ENCODE measurements around the gene CYP24A1. TPM values are rescaled to one million over a fixed set of nuclear protein-coding genes. Genes with fewer than 3 reads are reported as not detected.

Gene CYP24A1
- total RNA-seq, 1 experiment from 2014 or later: 39.6 TPM

DNA sequence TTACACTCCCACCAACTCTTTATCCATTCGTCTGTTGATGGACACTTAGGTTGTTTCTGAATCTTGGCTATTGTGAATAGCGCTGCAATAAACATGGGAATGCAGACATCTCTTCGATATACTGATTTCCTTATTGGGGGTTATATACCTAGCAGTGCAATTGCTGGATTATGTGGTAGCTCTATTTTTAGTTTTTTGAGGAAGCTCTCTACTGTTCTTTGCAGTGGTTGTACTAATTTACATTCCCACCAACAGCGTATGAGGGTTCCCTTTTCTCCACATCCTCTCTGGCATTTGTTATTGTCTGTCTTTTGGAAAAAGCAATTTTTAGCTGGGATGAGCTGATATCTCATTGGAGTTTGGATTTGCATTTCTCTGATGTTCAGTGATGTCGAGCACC is 29.5 kb upstream of the CYP24A1 start:
- DNase-seq (ENCODE audit: low read depth): no peak

DNA sequence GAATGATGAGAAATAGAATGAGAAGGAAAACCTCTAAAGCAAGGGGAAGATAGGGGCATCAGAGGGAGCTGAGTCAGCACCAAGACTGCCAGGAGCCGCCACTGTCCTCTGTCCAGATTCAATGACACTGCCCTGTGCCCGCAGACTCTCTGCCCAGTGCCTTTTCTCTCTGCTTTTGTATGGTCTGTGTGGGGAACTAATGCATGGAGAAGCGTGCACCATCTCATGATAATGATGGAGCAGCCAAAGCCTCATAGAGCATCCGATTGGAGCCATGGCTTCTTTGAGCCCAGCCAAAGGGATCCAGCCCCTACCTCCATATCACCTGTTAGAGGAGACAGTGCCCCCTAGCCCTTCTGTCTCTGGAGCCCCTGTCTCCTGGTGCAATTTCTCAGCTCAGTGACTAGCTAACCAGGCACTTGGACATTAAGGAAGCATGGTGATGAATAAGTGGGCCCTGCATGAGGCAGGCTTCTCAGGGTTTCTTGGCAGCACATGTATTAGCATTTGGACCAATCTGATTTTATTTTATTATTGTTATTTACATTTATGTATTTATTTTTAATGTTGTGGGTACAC is 27.6 kb upstream of the CYP24A1 start:
- no peak for DNase-seq (ENCODE audit: low read depth)

DNA sequence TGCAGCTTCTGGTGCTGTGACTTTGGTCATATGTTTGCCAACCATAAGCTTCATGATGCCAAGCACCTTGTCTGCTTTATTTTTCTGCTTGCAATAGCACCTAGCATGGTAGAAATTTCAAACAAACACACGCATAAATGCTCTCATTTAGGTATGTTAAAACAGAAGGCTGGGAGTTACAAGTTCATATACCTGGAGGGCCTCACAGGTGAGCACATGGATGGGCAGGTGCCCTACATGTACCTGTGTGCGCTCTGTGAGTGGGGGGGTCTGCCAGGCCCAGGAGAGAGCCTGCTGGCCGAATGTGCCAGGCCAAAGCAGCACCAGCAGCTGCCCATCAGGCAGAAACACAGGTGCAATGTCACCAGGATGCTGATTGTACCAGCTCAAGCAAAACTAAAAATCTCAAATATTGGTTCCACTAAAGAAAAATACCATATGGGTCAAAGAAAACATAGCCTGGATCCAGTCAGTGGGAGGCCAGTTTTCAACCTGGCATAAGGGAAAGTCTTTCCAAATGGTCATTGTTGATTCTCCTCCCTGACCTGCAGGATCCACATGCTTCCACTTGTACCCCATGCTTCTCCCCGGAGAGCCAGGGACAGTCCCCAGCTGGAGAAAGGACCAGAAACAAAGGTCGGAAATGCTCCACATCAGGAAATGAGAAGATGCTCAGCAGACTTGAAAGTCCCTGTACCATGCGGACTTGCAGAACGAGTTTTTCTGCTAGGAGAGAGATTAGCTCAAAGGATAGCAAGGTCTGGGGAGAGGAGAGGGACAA is 26.9 kb upstream of the CYP24A1 start:
- no peak for DNase-seq (ENCODE audit: low read depth)

DNA sequence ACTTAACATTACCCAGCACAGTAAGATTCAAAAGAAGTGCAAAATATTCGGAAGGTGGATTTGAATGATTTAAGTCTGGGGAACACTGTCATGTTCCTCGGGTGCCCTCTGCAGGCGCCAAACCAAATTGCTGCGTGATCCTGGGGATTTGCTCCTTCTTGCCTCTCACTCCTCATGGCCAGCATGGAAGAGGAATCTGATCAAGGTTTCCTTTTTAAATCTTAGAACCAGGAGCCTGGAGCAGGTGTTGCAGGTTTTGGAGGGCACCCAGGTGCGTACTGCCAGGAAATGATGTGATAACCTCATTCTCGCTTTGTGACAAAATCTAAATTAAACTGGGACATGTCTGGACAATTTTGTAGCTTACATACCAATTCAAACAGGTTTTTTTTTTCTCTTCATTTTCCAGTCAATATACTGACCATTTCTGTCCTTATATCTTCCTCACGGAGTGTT is 26.0 kb upstream of the CYP24A1 start:
- DNase-seq (ENCODE audit: low read depth): peak; percentile 81

DNA sequence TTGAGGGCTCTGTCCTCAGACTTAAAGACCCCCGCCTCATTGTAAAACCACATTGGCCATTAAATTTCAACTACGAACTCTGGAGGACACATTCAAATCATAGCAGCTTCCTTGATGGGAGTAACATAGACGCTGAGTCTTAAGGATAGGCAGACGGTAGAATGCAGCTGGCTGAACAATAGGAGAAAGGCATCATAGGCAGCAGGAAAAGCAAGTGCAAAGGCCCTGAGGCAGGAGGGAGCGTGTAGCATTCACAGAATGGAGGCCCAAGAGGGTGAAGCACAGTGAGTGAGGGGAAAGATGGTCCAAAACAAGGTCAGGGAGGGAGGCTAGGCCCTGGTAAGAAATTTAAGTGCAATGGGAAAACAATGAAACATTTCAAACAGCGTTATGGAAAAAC is 25.5 kb upstream of the CYP24A1 start:
- DNase-seq (ENCODE audit: low read depth): no peak

DNA sequence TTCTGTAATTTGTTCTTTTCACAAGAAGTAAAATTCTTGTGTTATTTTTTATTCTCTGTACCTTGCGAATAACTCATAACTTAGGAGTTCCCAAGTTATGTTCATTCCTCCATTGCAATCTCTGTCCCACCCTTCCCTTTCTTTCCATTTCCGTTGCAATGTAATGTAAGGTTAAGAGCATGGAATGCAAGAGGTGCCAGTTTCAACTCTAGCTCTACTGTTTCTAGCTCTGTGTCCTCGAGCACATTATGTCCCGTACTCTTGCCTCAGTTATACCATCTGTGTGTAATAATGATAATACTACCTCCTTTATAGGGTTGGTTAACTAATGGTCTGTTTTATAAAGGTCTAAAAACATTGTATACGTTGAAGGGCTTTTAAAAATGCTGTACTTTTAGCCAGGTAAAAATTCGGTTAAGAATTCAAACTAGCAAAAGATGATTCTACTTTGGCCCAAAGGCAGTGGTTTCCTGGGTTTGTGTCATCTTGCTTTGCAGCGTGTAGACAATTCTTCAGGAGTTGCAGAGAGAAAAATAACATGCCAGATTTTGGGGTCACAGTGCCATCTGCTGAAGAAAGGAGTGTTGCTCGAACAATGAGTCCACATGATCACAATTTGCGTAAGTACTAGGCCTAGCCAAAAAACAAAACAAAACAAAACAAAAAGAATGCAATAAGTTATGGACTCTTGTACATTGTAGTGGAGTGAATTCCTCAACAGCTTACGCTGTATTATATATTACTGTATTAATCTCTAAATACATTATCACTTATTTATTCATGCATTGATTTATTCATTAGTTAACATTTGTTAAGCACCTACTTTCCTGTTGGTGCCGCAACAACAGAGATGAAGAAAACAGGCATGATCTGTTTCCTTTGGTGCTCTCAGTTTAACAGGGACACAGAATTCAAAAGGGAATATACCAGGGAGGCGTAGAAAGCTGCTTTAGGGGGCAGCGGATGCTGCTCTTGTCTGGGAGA is 24.1 kb upstream of the CYP24A1 start:
- peak; percentile 89 for DNase-seq (ENCODE audit: low read depth)

DNA sequence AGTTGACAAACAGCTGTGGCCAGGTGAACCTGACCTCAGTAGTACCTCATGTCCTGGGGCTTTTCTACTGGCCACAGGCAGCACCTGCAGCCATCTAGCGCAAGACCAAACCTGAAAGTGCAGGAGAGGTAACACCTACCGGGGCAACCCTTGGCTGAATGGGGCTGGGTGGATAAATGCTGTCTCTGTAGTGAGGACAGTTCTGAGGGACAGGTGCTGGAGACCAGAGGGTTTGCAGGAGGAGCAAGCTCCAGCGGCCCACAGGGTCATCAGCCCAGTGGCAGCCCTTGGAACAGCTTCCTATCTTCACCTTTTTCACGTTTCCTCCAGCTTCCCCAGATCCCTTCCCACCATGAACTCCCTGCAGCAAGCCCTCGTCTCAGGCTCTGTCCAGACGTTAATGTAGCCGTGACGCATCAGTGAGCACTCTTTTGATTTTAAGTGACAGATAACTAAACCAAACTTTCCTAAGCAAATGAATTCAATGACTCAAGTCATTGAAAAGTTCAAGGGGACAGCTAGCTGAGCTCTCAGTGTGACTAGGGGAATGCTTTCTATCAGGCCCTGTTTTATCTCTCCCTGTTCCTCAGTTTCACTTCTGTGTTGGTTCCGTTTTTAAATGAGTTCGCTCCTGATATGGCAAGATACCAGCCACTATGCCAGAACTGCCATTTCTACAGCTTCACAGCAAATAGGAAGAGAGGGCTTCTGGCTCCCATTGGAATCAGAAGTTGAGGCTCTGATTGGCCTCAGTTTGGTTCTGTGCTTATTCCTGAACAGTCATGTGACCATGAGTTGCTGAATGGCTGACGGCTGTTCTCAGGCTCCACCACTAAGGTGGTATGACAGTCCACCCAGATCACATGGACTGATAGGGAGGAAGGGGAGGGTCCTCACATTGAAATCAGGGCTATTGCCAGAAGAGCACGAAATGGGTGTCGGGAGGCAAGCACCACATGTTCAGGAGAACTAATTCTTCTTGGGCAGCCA is 22.0 kb upstream of the CYP24A1 start:
- DNase-seq (ENCODE audit: low read depth): peak; percentile 23

DNA sequence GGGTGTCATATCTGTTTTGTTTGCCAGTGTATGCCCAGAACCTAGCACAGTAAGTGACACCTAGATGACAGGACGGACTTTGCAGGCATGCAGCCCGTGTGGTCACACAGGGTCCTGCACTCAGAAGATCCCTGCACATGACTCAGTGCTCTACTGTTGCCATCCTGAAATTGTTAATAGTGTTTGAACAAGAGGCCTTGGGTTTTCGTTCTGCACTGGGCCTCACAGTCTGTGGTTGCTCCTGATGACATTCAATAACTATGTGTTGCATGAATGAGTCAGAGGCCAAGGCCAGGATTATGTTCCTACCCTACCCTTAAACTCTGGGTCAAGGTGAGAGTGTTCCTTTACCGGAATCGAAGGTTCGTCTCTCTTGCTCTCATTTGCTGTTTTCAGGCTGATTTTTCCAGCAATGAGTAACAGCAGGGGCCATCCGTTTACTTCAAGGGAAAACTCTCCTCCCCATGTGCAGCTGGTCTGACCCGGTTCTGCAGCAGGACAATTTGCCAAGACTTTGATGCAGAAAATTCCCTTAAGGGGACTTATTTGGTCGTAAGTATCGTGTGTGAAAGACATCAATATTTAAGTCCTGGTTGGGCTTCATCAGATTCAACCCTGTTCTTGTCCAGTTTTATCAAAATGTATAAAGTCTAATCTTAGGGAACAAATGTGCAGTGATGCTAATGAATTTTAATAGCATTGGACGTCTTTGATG is 21.1 kb upstream of the CYP24A1 start:
- DNase-seq (ENCODE audit: low read depth): peak; percentile 74

DNA sequence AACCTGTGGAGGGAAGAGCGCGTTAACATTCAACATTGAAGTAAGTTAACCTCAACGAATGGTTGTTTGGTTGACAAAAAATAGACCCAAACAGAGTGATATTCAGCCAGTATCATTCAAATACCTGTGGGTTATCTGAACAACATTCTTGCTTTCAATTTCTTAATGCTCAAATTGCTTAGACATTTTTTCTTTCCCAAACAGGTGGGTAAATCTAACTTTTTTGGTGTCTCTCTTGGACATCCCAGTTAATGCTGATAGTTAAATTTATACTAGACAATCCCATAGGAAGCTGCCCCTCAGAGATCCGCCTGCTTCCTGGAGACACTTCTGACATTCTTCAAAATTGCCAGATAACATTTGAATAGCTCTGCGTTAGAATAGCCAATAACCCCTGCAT is 20.0 kb upstream of the CYP24A1 start:
- no peak for DNase-seq (ENCODE audit: low read depth)

DNA sequence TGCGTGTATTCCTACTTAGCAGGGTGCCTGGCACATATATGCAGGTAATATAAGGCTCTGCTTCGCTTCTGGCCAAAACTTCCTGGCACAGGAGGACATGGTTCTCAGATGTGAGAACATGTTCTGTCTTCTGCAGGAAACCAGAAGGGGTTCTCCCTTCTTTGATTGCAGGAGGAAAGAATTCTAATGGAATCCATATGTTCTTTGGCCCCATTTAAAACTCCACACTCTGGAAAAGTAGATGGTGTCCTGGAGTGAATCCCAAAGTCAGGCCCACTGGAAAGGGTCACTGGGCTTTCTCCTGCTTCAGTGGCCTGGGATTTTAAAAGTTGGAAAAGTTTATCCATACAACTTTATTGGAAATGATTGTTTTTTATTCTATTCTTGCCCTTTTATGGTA is 16.4 kb upstream of the CYP24A1 start:
- no peak for DNase-seq (ENCODE audit: low read depth)

DNA sequence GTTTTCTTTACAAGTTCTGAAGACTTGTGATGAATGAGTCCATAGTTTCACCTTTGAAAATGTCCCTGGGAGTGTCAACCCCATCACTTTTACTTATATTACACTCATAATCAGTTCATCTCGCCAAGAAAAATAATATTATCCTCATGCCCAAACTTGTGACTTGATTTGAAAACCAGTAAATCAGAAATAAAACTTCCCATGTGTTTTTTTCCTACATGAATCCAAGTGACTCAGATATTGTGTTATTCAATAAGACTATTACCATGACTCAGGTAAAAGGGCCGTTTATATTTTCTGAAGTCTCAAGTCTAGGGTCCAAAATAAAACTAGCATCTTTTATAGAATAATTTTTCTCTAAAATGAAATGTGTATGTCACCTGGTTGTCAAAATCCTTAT is 15.8 kb upstream of the CYP24A1 start:
- DNase-seq (ENCODE audit: low read depth): no peak

DNA sequence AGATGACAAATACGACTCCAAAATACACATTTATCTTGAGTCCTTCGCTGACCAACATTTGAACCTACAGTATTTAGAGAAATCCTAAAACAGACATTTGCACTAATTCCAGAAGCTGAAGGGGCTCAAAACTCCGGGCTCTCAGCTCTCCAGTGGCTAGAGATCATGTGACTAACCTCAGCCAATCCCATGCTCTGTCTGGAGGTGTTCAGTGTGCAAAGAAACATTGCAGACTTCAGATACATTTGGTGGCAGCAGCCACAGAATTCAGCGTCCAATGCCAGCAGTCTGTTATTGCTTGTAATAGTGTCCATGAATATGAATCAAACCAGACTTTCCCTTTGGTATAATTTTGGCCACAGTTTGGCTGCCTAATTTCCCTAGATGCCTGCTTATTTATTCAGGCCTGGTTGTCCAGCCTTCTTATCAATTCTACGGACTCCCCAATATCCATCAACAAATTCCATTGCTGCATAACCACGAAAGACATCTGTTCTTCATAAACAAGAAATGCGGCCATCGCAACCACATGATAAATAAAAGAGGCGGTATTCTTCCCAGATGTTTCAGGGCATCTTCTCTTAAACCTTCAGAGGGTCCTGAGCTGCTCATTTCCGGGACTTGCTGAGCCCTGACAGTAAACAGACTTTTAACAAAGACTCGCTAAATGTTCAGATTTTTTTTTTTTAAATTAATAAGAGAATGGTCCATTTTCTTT is 14.5 kb upstream of the CYP24A1 start:
- no peak for DNase-seq (ENCODE audit: low read depth)

DNA sequence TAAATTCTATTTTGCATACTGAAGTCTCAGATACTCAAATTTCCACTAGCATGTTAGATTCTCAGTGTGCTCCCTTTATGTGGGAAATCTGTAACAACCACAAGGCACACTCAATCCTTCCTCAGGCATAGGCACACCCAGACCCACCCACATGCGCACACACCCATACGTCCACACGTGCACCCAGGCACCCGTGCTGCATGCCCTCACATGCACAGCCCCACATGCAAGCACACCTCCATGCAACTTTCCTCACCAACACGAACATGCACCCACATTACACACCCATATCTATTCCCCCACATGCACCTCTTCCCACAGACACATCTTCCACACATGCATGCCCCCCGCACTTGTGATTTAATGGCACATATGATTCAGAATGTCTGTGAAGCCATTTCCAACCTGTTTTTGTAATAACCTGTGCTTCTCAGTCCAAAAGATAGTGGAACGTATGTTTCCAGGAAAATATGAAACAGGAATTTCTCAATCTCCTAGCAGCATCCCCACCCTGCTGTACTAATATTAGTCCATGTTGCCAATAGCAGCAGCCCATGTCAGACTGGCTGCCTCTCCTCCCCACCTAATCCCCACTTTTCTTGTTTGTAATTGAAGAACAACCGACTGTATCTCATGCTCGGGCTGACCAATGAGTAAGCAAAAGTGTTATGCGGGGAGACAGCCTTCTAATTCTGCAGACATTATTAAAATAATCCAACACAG is 11.3 kb upstream of the CYP24A1 start:
- DNase-seq (ENCODE audit: low read depth): no peak

DNA sequence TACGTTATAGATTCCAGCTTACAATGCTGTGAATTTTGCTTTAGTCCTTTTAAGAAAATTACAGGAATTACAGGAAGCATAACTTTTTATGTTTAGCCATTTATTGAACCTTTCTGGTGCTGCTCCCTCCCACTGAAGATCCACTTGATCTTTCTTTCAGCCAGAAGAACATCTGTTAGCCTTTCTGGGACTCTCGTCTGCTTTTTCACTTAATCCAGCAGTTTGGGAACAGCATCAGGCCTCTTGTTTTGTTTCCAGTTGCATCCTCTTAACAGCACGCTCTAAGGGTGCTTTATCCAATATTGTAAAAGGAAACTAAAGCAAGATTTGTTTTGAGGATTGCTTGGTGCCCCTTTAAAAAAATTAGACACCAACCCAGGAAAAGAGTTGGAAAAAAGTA is 10.3 kb upstream of the CYP24A1 start:
- DNase-seq (ENCODE audit: low read depth): no peak

DNA sequence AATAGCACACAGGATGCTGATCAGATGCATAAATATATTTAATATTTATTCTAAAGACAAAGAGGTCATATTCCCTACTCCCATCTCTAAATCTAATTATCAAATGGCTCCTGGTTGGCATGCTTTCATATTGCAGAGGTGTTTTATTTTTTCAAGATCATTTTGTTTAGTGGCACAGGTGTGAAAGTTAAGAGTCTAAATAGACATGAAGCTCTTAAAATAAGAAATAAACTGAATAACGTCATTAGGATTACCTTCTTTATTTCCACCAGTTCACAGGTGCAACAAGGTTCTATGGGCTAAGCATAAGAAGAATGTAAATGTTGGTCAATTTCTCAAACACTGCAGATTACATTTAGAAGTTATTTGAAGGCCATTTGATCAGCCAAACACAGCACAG is 7.1 kb upstream of the CYP24A1 start:
- DNase-seq (ENCODE audit: low read depth): no peak

DNA sequence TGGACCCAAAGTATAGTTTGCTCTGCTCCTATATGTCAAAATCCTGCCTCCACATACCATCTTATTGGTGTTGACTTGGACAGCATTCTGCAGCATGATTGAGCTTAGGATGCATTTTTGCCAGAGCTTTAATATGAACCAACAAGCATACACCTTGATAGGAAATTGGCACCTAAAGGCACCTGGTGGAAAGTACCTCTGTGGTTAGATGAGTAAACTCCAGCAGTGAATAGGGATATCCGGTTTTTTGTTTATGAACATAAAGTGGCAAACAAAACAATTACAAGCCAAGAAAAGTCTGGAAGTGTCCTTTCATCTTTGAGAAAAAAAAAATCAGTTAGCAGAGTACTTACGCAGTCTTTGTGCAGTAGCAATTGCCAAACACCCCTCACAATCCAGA is 6.2 kb upstream of the CYP24A1 start:
- DNase-seq (ENCODE audit: low read depth): no peak

DNA sequence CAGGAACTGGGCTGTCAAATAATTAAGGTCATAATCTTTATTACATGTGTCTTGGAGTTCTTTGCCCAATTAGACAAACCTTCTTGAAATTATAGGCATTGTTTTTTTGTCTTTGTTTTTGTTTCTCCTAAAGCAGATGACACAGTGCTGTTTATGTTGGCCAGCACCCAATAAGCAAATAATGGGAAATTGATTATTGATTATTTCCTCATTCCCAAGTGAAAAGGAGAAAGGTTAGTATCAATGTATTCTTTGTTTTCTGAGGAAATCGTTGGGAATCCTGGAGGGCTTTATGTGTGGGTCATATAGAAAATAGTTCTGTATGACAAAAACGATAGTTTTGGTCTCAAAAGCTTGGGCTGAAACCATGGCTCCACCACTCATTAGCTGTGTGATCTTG is 4.5 kb upstream of the CYP24A1 start:
- no peak for DNase-seq (ENCODE audit: low read depth)

DNA sequence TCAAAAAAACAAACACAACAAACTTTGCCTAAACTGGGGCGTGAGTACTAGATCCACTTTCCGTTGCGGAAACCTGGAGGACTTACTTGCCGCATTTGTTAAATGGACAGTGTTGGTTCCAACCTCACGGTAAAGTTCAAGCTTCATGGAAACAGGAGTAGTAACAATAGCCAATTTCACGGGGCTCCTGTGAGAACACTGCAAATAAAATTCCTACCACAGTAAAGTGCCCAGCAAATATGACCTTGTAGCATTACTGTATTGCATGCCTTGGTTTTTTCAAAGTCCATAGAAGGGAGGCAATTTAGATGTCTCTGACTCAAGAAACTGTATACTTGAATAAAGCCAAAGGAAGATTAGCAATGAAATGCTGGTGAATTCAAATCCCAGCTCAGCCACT is 3.6 kb upstream of the CYP24A1 start:
- DNase-seq (ENCODE audit: low read depth): no peak

DNA sequence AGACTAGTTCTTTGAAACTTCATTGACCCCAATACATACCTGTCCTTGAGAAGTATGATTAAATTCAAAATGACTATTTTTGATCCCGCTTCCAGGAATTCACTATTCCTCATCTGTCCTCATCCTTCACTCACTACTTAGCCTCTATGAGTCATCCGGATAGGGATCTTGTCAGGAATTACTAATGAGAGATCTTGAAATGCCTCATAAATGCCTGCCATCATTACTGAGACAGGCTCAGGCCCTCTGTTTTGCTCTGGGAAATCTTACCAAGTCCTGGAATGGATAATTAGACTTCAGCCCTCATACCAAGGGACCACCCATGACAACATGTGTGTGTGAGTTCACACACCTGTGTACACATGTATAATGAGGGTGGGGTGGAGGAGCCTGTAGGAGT is 2.8 kb upstream of the CYP24A1 start:
- peak; percentile 88 for DNase-seq (ENCODE audit: low read depth)
